CD4-positive, alpha-beta T cell treated with Interleukin-4 for 1 hour (primary cell): ENCODE data around the gene GLT6D1.

ENCODE experiments used
- DNase-seq, 2 donors: peaks; one replicate each; pipeline ENCODE4 v3.0.0-alpha.2; 2020 to 2022

The GLT6D1 gene

DNA sequence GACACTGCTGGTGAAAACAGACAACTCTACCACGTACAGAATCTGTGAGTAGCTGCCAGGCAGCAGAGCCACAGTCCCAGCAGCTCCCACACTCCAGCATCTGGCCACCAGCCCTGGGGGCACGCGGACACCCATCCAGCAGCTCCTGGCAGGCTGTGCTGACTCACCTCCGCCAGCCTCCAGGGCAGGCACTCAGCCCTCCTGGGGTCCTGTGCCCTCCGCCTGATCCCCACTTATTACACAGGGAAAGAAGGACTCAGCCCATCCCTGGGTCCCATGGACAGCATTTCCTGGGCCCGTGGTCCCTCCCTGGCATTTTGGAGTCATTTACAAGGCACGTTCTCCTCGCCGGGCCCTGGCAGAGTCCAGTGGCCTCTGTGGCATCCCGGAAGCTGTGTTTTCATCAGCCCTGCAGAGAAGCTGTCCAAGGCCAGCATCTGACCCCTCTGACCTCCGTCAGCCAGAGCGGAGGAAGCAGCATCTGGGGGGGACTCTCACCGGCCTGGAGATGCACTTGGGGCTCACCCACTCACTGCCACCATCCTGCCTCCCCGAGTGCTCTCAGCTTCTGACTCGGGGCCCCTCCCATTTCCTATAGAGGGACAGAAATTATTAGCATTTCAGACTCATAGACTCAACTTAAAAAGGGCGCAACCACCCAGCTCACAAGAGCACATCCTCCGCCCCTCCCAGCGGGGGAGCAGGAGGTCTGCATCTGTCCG, 56.2 kb downstream of the GLT6D1 start:
- DNase-seq = no peak

GRCh38 chr9:135582541-135582940, 56.8 kb downstream of the GLT6D1 start:
- DNase-seq = no peak

DNA sequence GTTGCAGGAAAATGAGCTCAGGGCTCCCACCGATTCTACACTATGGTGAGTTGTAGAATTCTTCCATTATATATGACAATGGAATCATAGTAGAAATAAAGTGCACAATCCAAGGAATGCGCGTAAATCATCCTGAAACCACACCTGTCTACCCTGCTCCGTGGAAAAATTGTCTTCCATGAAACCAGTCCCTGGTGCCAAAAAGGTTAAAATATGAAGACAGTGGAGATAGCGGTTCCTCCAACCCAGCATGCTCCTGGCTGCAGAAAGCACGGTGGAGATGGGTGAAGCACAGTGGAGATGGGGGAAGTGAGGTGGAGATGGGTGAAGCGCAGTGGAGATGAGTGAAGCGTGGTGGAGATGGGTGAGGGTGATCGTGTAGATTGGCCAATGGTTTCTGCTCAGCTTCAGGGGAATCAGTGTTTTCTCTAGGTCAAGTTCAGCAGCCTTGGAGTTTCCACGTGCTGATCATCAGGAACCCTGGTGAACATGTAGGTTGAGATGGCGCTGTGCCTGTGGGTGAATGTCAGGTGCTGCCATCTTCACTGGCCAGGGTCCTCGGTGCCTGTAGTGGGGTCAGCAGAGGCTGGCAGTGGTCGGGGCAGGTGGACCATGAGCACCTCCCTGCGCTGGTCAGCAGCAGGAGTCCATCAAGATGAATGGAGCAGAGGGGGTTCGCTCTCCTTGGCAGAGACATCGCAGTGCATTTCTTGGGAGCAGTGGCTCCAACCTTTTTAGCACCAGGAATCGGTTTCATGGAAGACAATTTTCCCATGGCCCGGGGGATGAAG, 57.5 kb downstream of the GLT6D1 start:
- no peak for DNase-seq

DNA sequence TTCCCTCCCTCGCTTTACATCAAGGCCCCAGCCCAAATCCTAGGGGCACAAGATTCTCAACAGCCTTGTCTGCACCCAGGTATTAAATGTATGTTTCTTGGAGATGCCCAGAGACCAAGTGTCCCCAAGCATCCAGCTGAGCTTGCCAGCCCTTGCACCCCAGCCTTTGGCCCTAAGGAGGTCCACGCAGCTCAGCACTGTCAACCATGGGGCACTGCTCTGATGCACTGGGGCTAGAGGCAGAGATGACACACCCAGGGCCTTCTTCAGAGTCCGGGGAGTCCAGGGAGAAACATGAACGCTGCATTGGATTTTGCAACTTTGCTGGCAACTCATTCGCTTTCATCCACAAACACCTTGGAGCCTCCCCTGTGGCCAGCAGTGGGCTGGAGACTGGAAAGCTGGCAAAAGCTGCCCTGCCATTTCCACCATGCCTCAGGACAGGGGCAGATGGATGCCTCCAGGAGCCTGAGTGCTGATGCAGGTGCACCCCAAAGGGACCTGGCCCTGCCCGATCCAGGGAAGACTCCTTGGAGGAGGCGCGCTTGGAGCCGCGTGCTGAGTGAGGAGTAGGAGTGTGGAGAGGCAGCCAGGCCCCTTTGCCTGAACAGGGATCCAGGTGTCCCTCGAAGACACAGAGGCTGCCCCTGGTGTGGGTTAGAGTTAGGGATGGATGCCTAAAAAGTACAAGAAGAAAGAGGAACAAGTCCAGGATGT, 58.5 kb downstream of the GLT6D1 start:
- DNase-seq = no peak

DNA sequence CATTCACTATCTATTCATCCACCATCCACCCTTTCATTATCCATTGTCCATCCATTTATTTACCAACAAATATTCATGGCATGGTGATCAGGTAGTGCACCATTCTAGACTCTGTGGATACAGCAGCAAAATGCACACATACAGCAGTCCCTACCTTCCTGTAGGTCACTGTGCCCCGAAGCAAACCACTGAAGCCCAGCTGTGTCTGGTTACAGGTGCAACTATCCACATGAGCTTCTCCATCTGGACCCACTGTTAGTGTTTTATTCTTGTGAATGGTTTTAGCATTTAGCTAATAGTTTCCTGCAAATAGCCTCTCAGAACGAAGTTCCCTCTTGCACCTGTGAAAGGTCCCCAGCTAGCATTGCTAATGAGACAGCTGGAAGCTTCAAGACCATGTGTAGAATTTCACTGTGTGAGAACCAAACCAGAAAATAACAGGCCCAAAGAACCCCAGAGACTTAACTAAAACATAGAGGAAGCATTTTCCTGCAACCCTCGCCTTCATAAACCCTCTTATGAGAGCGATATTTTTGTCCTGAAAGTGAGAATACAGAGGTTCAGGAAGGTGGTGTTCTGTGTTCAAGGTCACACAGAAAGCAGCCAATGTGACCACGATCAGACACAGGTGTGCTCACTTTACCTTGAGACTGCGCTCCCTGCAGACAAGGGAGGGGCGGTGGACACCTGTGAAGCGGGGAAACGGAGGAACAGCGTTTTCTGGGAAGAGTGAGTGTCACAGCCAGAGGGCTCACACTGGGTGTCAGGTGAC, 59.3 kb downstream of the GLT6D1 start:
- no peak for DNase-seq

- DNase-seq = no peak
Measured at GRCh38 chr9:135579356-135579755, 60.0 kb downstream of the GLT6D1 start.

- DNase-seq = no peak
Measured at GRCh38 chr9:135577256-135577655, 62.1 kb downstream of the GLT6D1 start.

GRCh38 chr9:135575995-135576631, 63.2 kb downstream of the GLT6D1 start:
- DNase-seq = no peak

- DNase-seq = no peak
Measured at GRCh38 chr9:135574943-135575342, 64.4 kb downstream of the GLT6D1 start.

DNA sequence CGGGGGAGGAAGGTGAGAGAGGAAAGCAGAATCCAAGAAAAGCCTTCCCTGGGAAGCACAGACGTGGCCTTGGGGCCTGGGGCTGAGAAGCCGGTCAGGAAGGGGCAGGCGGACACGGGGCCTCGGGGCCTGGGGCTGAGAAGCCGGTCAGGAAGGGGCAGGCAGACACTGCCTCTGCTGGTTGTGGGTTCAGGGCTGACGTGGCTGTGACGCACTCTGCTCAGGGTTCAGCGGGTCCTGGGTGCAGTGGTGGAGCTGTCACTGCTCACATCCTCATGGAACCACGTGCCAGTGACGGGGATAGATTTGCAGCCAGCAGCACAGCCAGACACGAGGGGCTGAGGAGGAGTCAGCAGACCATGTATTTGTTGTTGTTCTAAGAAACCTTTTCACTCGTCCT, 65.0 kb downstream of the GLT6D1 start:
- DNase-seq = no peak
